GM21528 (cell line): ENCODE measurements around the gene SRPX2.
"Not testable (repeated sequence)": the region's sequence is repeated elsewhere in the genome, so short reads cannot be mapped to it uniquely, and the experiment has no call there.

Source experiments
- ATAC-seq: cut with Tn5 transposase; IDR thresholded peaks from one replicate; pipeline ENCODE4 v1.9.1; 2021; ENCODE audit warnings: mild to moderate bottlenecking, moderate library complexity; ENCODE audit not compliant: unreplicated experiment, low FRiP score

SRPX2 gene

GRCh38 chrX:100695991-100696390, 52.0 kb downstream of the SRPX2 start:
- no peak for ATAC-seq

GRCh38 chrX:100696699-100697351, 52.8 kb downstream of the SRPX2 start:
- ATAC-seq, result no peak

GRCh38 chrX:100698551-100698950, 54.6 kb downstream of the SRPX2 start:
- ATAC-seq, result no peak

GRCh38 chrX:100700809-100701208, 56.8 kb downstream of the SRPX2 start:
- no peak for ATAC-seq

GRCh38 chrX:100704581-100705203, 60.7 kb downstream of the SRPX2 start:
- no peak for ATAC-seq

GRCh38 chrX:100710816-100711215, 66.8 kb downstream of the SRPX2 start:
- ATAC-seq, result no peak

GRCh38 chrX:100717363-100717762, 73.4 kb downstream of the SRPX2 start:
- no peak for ATAC-seq

GRCh38 chrX:100719139-100719538, 75.1 kb downstream of the SRPX2 start:
- ATAC-seq, result no peak

- ATAC-seq, result no peak
Measured at GRCh38 chrX:100720301-100720700, 76.3 kb downstream of the SRPX2 start.

GRCh38 chrX:100721328-100721727, 77.3 kb downstream of the SRPX2 start:
- no peak for ATAC-seq

GRCh38 chrX:100724006-100724405, 80.0 kb downstream of the SRPX2 start:
- ATAC-seq, result not testable (repeated sequence)
